PC-3 (cell line): Measurements from ENCODE around the gene CCT6B. TPM values are rescaled to one million over a fixed set of nuclear protein-coding genes. Genes with fewer than 3 reads are reported as not detected.

Source experiments
- ATAC-seq: fragments of 200-7000 bp; cut with Tn5 transposase; 2 replicates; pipeline ENCODE4 v1.9.1; 2020; ENCODE audit warnings: mild to moderate bottlenecking, moderate library complexity
- BruUV-seq: library from RNA; stranded (reverse); fragments of 400-500 nt; replicated peaks from 2 replicates; lab custom pipeline; 2021; lab: Mats Ljungman, UMichigan
- CTCF ChIA-PET: fragments of 300-600 bp; sonication (Branson Sonifier 250); formaldehyde crosslinking; loops from one replicate; lab custom pipeline; 2022; ENCODE audit warnings: antibody characterized with exemption; lab: Charles Lee
- POLR2A ChIA-PET: fragments of 300-600 bp; sonication (Branson Sonifier 250); formaldehyde crosslinking; loops from one replicate; lab custom pipeline; 2022; ENCODE audit warnings: antibody characterized with exemption; ENCODE audit not compliant: unreplicated experiment; lab: Charles Lee
- DNase-seq: peaks from one replicate; pipeline ENCODE4 v3.0.0-alpha.2; 2015
- H2AFZ ChIP-seq: fragments of 300-600 bp; sonication (generic); 2 replicates; pipeline ENCODE4 v1.6.0; 2016; ENCODE audit warnings: antibody characterized with exemption, low read length
- H3F3A ChIP-seq: fragments of 300-600 bp; sonication (generic); one replicate; pipeline ENCODE4 v1.6.0; 2017; ENCODE audit warnings: antibody characterized with exemption, low read length, control low read depth, mild to moderate bottlenecking; ENCODE audit not compliant: unreplicated experiment
- H3K27ac ChIP-seq: fragments of 300-600 bp; sonication (generic); 2 replicates; pipeline ENCODE4 v1.5.1; 2016; ENCODE audit warnings: mild to moderate bottlenecking, low read length
- H3K27me3 ChIP-seq: fragments of 300-600 bp; sonication (generic); 2 replicates; pipeline ENCODE4 v1.6.1; 2016; ENCODE audit warnings: low read length, mixed read lengths
- H3K36me3 ChIP-seq: fragments of 300-600 bp; sonication (generic); 2 replicates; pipeline ENCODE4 v1.6.1; 2016; ENCODE audit warnings: low read depth, mixed run types, low read length, mixed read lengths
- H3K4me1 ChIP-seq: fragments of 300-600 bp; sonication (generic); 2 replicates; pipeline ENCODE4 v1.5.1; 2016; ENCODE audit warnings: low read length; ENCODE audit not compliant: insufficient read depth
- H3K4me2 ChIP-seq: fragments of 300-600 bp; sonication (generic); 2 replicates; pipeline ENCODE4 v1.6.0; 2016; ENCODE audit warnings: low read length
- H3K4me3 ChIP-seq: fragments of 300-600 bp; sonication (generic); 2 replicates; pipeline ENCODE4 v1.5.1; 2016; ENCODE audit warnings: mild to moderate bottlenecking, low read length, mixed read lengths
- H3K79me2 ChIP-seq: fragments of 300-600 bp; sonication (generic); 2 replicates; pipeline ENCODE4 v1.6.1; 2017; ENCODE audit warnings: low read length, mixed read lengths
- H3K9ac ChIP-seq: fragments of 300-600 bp; sonication (generic); 2 replicates; pipeline ENCODE4 v1.6.0; 2016; ENCODE audit warnings: mild to moderate bottlenecking, low read length
- H3K9me2 ChIP-seq: fragments of 300-600 bp; sonication (generic); replicated peaks from 2 replicates; pipeline ENCODE4 v1.6.1; 2016; ENCODE audit warnings: mixed run types, low read length, mixed read lengths
- H3K9me3 ChIP-seq: fragments of 300-600 bp; sonication (generic); 2 replicates; pipeline ENCODE4 v1.6.1; 2016; ENCODE audit warnings: low read length, mixed read lengths
- H4K20me1 ChIP-seq: fragments of 300-600 bp; sonication (generic); 2 replicates; pipeline ENCODE4 v1.6.1; 2016; ENCODE audit warnings: low read length, mixed read lengths
- EZH2 ChIP-seq: fragments of 300-600 bp; sonication (generic); IDR thresholded peaks from one replicate; pipeline ENCODE4 v1.6.1; 2017; ENCODE audit warnings: antibody characterized with exemption, mild to moderate bottlenecking, low read length; ENCODE audit not compliant: unreplicated experiment
- EZH2phosphoT487 ChIP-seq: fragments of 300-600 bp; sonication (generic); IDR thresholded peaks from 2 replicates; pipeline ENCODE4 v1.6.1; 2018; ENCODE audit warnings: mild to moderate bottlenecking, antibody characterized with exemption, low read length, borderline replicate concordance
- intact Hi-C: fragments of 100-400 bp; cut with micrococcal nuclease; formaldehyde crosslinking; loops from 2 replicates; pipeline ENCODE4 v1.9.0; 2023
- total RNA-seq: library from RNA; depleted of rRNA; stranded (reverse); fragments of >200 nt; gene quantifications from 2 replicates; pipeline ENCODE4 v1.2.3, GENCODE V29; 2014
- TF ChIP-seq, protein P1 (sequence below): fragments of 300-600 bp; sonication (generic); conservative IDR thresholded peaks from 2 replicates; pipeline ENCODE4 v1.5.1; 2017; ENCODE audit warnings: antibody characterized with exemption, low read depth, mild to moderate bottlenecking, low read length

Gene CCT6B
- total RNA-seq, 1 experiment from 2014 or later, result 0.33 TPM

DNA sequence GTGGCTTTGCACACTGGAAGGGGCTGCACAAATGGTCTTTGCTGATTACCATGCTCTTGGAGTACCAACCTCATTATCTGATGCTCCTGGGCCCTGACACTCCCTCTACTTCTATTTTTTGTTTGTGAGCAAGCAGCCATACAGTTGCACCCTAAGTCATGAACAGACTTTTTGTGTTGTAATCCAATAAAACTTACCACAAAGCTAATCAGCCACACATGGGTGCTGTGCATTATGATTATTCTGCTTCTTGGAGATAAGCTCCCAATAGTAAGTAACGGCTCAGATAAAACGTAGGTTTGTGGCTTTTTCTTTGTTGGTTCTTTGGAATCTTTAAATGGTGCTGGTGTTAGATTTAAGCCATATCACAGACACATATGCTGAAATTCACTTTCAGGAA is 76.2 kb downstream of the CCT6B start:
- DNase-seq, result no peak
- intact Hi-C loops, result no loop called here
- ChIA-PET CTCF (no interaction called here), POLR2A (no interaction called here)
- Histone ChIP-seq H3K4me2 (no peak overlapping the region), H3K9ac (no peak overlapping the region), H2AFZ (no peak overlapping the region), H3K79me2 (no peaks in the 10 kb centered on the region), H3F3A (no peaks in the 10 kb centered on the region), H4K20me1 (no peaks in the 10 kb centered on the region), H3K4me1 (no peaks in the 10 kb centered on the region), H3K4me3 (no peak overlapping the region), H3K9me3 (no peaks in the 10 kb centered on the region), H3K9me2 (no peaks in the 10 kb centered on the region), H3K27ac (no peak overlapping the region), H3K36me3 (no peaks in the 10 kb centered on the region), H3K27me3 (peaks cover 15% of the 10 kb centered on the region; the same call in 1 of the 2 replicates)
- TF ChIP-seq, protein P1, sequence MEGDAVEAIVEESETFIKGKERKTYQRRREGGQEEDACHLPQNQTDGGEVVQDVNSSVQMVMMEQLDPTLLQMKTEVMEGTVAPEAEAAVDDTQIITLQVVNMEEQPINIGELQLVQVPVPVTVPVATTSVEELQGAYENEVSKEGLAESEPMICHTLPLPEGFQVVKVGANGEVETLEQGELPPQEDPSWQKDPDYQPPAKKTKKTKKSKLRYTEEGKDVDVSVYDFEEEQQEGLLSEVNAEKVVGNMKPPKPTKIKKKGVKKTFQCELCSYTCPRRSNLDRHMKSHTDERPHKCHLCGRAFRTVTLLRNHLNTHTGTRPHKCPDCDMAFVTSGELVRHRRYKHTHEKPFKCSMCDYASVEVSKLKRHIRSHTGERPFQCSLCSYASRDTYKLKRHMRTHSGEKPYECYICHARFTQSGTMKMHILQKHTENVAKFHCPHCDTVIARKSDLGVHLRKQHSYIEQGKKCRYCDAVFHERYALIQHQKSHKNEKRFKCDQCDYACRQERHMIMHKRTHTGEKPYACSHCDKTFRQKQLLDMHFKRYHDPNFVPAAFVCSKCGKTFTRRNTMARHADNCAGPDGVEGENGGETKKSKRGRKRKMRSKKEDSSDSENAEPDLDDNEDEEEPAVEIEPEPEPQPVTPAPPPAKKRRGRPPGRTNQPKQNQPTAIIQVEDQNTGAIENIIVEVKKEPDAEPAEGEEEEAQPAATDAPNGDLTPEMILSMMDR, result no peak
- ATAC-seq, result no peak
- no TSS peak for BruUV-seq

DNA sequence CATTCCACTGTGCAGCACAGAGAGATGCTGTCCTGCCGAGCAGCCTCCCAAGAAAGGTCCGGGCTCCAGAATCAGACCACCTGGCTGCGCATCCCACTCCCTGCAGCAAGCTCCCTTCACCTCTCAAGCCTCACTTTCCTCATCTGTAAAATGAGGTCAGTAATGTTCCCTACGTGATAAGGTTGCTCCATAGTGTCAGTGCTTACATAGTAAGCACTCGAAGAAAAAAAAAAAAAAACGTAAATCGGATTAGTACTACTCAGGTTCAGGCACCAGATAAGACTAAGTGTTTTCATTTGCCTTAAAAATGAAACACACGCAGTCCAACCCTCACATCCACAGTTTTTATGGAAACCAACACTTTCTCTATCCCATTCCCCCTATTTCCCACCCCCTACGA is 76.7 kb downstream of the CCT6B start:
- no peak overlapping the region for H3K9ac ChIP-seq
- H3K4me3 ChIP-seq, result no peak overlapping the region
- no peak overlapping the region for H3K4me2 ChIP-seq
- H3K79me2 ChIP-seq, result no peaks in the 10 kb centered on the region
- H3K4me1 ChIP-seq, result no peaks in the 10 kb centered on the region
- CTCF ChIA-PET, result no interaction called here
- TF ChIP-seq EZH2 (no peak), EZH2phosphoT487 (no peak)
- TF ChIP-seq, protein P1, result no peak
- no peak overlapping the region for H2AFZ ChIP-seq
- no peaks in the 10 kb centered on the region for H4K20me1 ChIP-seq
- DNase-seq (no peak), ATAC-seq (no peak)
- H3K36me3 ChIP-seq, result no peaks in the 10 kb centered on the region
- no peaks in the 10 kb centered on the region for H3F3A ChIP-seq
- no peaks in the 10 kb centered on the region for H3K9me3 ChIP-seq
- intact Hi-C loops, result no loop called here
- BruUV-seq, result no TSS peak
- no peak overlapping the region for H3K27ac ChIP-seq
- POLR2A ChIA-PET, result no interaction called here
- no peaks in the 10 kb centered on the region for H3K9me2 ChIP-seq
- H3K27me3 ChIP-seq, result peaks cover 15% of the 10 kb centered on the region; the same call in 1 of the 2 replicates

DNA sequence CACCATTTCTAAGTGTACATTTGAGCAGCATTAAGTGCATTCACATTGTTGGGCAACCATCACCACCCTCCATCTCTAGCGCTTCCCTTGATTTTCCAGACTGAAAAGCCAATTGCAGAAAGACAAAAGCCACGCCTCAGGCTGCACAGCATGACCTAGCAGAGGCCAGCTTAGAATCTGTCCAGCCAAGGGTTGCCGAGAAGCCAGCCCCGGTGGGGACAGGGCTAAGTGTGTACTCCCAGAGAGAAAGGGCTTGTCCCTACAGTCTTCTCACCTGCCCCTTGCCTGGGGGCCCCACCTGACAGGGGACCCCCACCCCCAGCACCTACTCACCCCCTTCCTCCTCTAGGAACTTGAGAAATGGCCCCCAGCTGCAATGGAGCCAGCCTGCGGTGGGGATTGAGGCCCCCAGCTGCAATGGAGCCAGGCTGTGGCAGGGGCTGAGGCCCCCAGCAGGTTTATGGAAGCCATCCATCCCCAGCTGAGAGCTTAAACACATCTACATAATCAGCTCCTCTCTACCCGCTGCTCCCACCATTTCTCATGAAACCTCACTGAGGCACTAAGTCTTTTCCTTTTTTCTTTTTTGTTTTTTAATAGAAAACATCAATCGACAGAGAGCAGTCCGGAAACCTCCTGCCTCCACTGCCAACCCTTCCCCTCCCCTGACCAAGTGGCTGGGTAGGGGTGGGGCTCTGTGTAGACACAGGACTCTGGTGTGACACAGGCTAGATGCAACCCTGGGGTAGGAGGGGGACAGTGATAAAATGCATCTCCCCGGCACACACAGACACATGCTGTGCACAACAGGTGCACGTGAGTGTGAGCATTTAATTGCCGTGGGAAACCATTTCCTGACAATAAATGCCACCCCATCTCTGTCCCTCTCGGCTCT is 77.9 kb downstream of the CCT6B start:
- ChIA-PET POLR2A (no interaction called here), CTCF (no interaction called here)
- H3K79me2 ChIP-seq, result no peaks in the 10 kb centered on the region
- no peaks in the 10 kb centered on the region for H3K9me3 ChIP-seq
- H3K27me3 ChIP-seq, result peaks cover 15% of the 10 kb centered on the region; the same call in 1 of the 2 replicates
- no peak overlapping the region for H3K9ac ChIP-seq
- H4K20me1 ChIP-seq, result no peaks in the 10 kb centered on the region
- no peak overlapping the region for H3K27ac ChIP-seq
- no peak overlapping the region for H3K4me2 ChIP-seq
- no peaks in the 10 kb centered on the region for H3K4me1 ChIP-seq
- H3K4me3 ChIP-seq, result no peak overlapping the region
- H3F3A ChIP-seq, result no peaks in the 10 kb centered on the region
- H3K36me3 ChIP-seq, result no peaks in the 10 kb centered on the region
- no peaks in the 10 kb centered on the region for H3K9me2 ChIP-seq
- no peak for DNase-seq
- ATAC-seq, result no peak
- TF ChIP-seq, protein P1, result no peak
- TF ChIP-seq EZH2phosphoT487 (no peak), EZH2 (no peak)
- BruUV-seq, result no TSS peak
- intact Hi-C loops, result no loop called here
- no peak overlapping the region for H2AFZ ChIP-seq
